ENCODE results near the gene FFAR1.
"Not testable (repeated sequence)": the region's sequence is repeated elsewhere in the genome, so short reads cannot be mapped to it uniquely, and the experiment has no call there.

Gene FFAR1

DNA sequence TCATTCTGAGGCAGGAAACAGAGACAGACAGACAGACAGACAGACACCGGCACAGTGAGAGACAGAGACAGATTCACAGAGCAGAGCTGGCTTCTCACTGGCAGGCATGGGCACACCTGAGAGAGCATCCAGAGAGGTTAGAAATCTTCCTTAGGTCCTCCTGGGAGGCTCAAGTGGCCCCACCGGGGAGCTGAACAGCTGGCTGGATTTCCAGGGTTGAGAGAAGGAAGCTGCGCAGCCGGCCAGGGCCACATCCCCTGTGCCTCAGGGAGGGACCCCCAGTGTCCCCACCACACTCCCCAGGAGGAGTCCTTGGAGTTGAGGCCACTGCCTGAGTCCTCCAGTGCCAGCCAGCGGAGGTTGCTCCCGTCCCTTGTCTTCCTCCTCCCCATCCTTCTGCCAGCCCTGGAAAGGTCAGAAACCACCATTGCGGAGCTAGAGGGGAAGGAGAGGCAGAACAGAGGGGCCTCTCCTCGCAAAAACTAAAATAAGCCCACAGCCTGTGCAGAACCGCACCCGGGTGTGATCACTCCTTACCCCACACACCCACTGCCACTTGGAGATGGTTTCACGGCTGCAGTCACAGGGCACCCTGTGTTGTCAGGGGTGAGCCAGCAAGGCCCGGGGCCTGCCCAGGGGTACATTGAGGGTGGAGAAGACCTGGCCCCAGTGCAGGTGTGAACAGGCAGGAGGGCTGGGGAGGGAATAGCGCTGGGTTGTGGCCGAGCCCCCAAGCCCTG lies 14.7 kb downstream of the FFAR1 start:
- no peak for DNase-seq (ENCODE audit: low read depth)

DNA sequence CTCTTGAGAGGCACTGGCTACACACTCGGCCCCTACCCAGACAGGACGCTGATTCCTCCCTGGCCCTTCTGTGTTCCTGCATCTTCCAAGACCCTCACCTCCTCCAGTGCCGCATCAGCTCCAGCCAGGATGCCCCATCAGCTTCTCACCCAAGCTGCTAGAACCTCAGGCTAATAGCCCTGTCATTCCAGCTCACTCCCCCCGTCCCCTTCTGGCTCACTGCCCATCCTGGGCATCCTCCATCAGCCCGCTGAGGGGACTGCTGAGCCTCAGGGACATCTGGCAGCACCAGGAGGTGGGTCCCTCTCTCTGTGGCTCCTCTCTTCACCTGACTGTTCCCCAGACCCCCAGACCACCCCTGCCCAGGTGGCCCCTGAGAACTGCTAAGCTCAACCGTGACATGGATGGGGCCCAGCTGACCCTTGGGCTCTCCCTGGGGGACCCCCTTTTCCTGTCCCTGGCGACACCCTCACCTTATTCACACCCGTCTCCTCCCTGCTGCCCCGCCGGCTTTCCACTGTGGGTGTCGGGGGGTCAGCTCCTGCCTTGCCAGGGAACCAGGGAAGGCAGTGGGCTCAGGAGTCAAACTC lies 15.4 kb downstream of the FFAR1 start:
- no peak for DNase-seq (ENCODE audit: low read depth)

DNA sequence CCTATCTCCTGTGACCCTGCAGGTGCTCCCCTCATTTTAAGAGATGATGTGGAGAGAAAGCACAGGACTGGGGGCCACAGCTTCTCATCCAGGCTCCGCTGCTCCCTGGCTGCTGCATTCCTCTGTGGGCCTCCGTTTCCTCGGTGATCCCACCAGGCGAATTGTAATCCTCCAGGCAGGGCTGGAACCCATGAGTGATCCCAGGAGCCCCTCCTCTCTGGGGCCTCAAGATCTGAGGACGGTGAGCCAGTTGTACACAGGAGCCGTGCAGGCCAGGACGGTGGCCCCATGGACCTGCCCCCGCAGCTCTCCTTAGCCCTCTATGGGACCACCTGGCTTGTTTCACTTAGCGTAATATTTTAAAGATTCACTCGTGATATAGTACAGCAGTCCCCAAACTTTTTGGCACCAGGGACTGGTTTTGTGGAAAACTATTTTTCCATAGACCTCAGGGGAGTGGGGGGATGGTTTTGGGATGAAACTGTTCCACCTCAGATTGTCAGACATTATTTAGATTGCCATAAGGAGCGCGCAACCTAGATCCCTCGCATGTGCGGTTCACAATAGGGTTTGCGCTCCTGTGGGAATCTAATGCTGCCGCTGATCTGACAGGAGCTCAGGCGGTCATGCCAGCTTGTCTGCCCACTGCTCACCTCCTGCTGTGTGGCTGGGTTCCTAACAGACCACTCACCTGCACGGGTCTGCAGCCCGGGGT lies 16.2 kb downstream of the FFAR1 start:
- no peak for DNase-seq (ENCODE audit: low read depth)

DNA sequence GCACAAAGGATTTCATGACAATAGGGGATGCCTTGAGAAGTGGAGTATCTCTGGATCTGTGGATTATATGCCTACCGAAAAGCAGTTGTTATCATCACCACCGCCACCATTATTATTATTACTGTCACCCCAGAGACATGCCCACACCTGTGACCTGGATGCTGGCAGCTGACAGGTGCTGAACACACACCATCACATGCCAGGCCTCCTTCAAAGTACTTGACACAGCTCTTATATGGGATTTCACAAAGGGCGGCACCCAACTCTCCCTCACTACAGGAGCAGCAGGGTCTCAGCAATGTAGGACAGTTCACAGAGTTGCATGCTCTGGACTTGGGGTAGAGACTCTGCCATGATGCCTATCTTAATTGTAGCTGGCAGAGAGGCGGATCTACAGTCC lies 17.6 kb downstream of the FFAR1 start:
- DNase-seq (ENCODE audit: low read depth): no peak

DNA sequence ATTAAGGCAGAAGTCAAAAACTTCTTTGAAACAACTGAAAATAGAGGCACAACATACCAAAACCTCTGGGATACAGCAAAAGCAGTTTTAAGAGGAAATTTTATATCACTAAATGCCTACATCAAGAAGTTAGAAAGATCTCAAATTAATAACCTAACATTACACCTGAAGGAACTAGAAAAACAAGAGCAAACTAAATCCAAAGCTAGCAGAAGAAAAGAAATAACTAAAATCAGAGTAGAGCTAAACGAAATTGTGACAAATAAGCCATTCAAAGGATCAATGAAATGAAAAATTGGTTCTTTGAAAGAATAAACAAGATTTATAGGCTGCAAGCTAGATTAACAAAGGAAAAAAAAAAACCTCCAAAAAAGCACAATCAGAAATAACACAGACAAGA lies 20.7 kb downstream of the FFAR1 start:
- no peak for DNase-seq (ENCODE audit: low read depth)

DNA sequence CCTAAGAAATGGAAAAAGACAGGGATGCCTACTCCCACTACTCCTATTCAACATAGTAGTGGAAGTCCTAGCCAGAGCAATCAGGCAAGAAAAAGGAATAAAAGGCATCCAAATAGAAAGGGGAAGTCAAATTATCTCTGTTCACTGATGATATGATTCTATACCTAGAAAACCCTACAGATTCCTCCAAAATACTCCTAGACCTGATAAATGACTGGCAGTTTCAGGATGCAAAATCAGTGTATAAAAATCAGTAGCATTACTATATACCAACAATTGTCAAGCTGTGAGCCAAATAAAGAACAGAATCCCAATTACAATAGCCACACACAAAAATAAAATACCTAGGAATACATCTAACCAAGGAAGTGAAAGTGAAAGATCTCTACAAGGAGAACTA lies 21.8 kb downstream of the FFAR1 start:
- DNase-seq (ENCODE audit: low read depth): no peak

DNA sequence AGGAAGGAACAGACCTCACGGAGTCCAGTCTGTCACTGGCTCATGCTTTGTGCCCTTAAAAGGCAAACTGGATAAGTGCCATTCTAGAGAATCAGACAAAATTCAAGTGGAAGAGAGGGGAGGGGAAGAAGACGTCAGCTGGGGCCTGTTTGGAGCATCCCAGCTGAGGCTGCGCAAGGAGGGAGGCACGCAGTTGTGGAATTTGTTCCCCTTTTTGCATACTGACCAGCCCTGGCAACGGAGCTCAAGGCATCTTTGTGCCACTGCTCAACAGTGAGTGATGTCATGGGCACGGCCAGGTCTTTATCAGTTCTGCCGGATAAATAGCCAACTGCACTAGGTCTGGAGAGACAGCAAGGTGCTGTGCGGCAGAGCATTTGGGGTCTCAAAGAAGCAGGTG lies 23.0 kb downstream of the FFAR1 start, which contains the start of gene GPR42:
Gene GPR42, plus strand, starts transcription at position 347 of the 400 bp plus-strand sequence. CDS start 292 bp downstream, outside the sequence.
- no peak for DNase-seq (ENCODE audit: low read depth)

DNA sequence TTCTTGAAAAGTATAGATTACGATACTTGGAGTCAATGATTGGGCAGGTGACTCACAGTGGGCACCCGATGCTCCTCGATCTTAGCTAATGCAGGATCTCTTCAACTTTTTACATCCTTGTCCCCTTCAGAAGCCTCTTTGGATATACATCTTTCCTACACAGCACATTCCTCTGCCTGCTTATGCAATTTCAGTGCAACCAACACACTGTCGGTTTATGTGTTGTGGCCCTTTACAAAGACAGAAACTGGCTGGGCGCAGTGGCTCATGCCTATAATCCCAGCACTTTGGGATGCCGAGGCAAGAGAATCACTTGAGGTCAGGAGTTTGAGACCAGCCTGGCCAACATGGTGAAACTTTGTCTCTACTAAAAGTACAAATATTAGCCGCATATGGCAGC lies 25.8 kb downstream of the FFAR1 start:
- DNase-seq (ENCODE audit: low read depth): no peak

DNA sequence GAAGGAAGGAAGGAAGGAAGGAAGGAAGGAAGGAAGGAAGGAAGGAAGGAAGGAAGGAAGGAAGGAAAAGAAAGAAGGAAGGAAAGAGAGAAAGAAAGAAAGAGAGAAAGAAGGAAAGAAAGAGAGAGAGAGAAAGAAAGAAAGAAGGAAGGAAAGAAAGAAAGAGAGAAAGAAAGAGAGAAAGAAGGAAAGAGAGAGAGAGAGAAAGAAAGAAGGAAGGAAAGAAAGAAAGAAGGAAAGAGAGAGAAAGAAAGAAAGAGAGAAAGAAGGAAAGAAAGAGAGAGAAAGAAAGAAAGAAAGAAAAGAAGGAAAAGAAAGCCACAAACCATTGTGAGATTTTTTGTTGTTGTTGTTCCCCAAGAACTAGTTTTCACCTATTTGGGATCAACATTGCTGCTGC lies 26.3 kb downstream of the FFAR1 start:
- not testable (repeated sequence) for DNase-seq (ENCODE audit: low read depth)

DNA sequence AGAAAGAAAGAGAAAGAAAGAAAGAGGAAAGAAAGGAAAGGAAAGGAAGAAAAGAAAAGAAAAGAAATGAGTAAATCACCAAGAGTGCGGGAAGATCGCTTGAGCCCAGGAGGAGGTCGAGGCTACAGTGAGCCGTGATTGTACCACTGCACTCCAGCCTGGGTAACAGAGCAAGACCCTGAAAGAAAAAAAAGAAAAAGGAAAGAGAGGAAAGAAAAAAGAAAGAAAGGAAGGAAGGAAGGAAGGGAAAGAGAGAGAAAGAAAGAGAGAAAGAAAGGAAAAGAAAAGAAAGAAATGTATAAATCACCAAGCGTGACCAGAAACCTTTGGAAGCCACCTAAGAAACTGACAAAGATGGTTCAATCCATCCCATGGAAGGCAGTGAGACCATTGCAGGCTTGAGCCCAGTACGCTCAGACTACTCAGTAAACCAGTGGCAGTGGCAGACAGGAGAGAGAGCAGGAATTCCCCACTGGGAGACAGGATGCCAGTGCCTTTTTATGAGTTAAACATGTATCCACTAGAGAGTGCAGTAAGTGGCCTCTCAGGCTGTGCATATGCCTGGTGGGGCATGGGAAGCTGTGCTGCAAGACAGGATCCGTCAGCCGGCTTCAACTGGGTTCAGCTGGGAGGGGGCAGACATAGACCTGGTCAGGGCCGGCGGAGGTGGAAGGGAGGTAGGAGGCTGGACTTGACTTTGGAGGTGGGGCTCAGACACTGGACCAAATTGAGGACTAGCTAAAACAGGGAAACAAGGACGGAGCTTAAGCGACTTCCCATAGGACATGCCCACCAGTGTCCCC lies 28.0 kb downstream of the FFAR1 start:
- no peak for DNase-seq (ENCODE audit: low read depth)

DNA sequence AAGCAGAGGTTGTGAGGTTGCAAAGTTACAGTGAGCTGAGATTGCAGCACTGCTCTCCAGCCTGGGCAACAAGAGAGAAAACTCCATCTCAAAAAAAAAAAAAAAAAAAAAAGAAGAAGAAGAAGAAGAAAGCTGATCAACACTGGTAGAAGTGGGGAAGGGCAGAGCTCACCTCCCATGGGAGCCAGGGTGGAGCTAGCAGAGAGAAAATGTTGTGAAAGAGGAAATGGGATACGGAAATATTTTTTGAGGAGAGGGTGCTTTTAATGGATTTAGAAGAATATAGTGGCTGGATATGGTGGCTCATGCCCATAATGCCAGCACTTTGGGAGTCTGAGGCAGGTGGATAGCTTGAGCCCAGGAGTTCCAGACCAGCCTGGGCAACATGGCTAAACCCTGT lies 30.0 kb downstream of the FFAR1 start:
- DNase-seq (ENCODE audit: low read depth): no peak

DNA sequence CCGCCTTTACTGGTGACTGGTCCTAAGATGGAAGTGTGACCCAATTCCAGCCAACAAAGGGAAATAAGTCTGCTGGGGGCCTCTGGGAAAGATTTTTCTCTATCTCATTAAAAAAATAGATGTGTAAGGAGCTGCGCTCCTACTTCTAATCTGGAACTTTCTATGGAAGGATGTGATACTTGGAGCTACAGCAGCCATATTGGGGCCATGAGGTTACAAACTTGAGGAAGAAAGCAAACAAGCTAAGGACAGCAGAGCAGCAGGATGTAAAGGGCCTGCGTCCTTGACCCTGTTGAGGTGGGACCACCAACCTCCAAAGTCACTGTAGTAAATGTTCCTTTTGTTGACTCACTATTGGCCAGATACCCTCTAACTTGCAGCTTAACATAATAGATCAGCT lies 30.7 kb downstream of the FFAR1 start:
- no peak for DNase-seq (ENCODE audit: low read depth)

DNA sequence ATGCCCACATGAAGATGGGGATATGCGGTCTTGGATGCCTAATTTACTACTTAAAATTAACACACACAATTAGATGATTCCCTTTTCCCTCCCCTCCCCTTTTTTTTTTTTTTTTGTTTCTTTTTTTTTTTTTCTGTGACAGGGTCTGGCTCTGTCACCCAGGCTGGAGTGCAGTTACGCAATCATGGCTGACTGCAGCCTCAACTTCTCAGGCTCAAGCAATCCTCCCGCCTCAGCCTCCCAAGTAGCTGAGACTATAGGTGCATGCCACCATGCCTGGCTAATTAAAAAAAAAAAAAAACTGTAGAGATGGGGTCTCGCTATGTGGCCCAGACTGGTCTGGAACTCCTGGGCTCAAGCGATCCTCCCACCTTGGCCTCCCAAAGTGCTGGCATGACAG lies 31.8 kb downstream of the FFAR1 start:
- not testable (repeated sequence) for DNase-seq (ENCODE audit: low read depth)

DNA sequence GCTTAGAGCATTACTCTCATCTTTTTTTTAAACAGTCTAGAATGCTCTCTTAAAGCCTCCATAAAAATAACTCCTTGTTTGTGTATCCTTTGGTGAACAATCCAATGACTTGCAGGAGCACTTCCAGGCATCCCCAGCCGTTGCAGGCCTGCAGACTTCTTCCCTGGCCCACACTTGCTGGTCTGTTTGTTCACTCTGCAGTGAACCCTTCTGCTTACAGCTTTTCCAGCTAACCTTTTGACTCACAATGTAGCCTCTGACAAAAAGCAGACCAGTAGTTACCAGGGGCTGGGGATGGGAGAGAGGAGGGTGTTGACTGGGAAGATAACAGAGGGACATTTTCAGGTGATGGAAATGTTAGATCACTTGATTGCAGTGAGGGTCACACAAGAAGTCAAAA lies 32.3 kb downstream of the FFAR1 start:
- no peak for DNase-seq (ENCODE audit: low read depth)

DNA sequence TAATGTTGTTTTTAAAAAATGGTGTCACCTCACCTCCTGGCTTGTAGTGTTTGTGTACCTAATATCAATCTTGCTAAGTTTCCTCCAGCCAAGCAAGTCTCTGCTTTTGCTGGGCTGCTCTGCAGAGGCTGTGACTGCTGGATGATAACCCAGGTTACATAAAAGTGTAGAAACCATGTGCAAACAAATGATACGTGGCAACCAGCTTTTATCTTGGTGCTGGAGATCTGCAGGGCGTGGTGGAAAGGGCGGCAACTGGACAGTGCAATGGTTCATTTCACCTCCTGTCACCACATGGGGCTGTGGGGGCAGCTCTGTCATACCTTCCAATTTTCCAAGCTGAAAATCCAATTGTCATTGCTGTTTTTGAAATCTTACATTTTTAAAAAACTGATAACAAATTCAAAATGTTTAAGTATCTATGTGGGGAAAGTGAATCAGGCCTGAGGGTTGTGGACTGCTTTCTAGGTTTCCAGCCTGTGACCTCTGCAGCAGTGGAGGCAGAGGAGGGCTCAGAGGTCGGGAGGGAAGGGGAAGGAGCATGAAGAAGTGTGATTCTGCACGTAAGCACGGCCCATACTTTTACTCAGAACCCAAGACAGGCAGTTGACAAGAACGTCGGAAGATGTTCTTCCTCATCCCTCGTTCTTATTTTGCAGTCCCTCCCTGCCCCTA lies 32.9 kb downstream of the FFAR1 start:
- no peak for DNase-seq (ENCODE audit: low read depth)

DNA sequence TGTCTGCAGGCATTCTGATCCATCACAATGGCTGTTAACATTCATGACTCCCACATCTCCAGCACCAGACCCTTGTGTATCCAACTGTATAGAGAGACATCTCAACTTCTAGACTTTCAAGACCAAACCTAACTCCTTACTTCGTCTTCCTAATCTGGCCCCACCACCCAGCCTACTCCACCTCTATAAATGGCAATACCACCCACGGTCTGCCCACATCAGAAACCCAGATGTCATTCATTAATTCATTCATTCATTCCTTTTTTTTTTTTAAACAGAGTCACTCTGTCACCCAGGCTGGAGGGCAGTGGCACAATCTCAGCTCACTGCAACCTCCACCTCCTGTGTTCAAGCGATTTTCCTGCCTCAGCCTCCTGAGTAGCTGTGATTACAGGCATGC lies 33.6 kb downstream of the FFAR1 start:
- no peak for DNase-seq (ENCODE audit: low read depth)

DNA sequence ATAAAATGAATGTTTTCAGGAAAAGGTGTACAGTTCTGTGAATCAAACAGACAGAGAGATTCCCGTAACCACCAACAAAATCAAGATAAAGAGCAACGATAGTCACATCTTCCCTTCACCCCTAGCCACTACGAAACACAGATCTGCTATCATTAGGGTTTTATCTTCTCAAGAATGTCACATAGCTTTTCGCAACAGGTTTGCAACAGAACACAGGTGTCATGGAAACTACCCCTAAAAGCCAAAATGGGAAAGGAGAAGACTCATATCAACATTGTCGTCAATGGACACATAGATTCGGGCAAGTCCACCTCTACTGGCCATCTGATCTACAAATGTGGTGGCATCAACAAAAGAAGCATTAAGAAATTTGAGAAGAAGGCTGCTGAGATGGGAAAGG lies 34.2 kb downstream of the FFAR1 start:
- no peak for DNase-seq (ENCODE audit: low read depth)

DNA sequence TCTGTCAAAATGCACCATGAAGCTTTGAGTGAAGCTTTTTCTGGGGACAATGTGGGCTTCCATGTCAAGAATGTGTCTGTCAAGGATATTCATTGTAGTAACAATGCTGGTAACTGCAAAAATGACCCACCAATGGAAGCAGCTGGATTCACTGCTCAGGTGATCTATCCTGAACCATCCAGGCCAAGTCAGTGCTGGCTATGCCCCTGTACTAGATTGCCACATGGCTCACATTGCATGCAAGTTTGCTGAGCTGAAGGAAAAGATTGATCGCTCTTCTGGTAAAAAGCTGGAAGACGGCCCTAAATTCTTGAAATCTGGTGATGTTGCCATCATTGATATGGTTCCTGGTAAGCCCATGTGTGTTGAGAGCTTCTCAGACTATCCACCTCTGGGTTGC lies 35.8 kb downstream of the FFAR1 start:
- no peak for DNase-seq (ENCODE audit: low read depth)

DNA sequence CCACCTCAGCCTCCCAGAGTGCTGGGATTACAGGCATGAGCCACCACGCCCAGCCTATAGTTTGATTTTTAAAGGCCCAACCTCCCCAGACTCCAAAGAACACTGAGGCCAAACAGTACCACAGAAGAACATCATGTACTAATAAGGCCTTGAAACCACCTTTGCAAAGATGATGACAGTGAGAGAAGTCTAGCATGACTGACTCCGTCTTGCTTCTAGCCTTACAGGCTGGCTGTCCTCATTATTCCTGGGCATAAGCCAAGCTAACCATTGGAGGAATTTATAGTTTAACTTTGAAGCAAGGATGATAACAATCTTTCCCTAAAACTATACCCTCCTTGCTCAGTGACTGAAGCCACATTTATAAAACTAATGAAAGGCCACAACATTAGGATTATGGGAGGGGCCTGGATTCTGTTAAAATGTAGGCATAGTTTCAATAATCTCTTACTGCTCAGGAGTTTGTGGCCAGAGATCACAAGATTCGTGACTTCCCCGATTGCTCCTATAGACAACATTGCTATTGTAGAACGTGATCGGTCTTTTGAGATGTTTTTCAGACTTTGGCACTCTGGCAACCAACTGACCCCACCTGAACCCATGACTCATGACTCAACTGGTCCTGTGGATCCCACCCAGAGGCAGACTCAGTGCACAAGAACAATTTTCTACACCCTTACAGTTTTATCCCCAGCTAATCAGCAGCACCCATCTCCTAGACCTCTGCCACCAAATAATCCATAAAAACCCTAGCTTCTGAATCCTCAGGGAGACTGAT lies 40.8 kb downstream of the FFAR1 start:
- no peak for DNase-seq (ENCODE audit: low read depth)

DNA sequence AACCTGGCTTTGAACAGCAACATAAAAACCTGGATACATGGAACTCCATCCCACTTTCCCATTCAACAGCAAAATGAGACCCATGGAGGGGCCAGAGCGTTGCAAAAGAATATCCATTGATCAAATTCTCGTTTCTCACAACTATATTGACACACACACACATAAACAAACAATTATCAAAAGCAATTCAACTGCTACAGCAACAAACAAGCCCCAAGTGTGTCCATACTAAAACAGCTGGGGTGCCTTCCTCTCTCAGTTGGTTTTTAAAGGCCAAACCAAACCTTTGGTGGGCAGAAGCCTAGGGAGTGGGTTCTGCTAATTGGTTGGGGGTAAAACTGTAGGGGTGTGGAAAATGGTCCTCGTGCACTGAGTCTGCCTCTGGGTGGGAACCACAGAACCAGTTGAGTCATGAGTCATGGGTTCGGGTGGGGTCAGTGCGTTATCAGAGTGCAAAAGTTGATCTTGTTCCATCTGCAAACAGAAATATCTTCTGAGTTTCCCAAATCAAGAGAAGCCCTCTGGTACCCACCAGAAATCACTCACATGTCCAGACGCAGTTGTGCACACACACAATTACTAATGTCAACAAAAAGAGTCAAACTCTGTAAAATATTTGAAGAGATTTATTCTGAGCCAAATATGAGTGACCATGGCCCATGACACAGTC lies 41.6 kb downstream of the FFAR1 start:
- DNase-seq (ENCODE audit: low read depth): no peak

All from EH (cell line).